Measurements from ENCODE around the gene SOCS1.
"Not testable (repeated sequence)": the region's sequence is repeated elsewhere in the genome, so short reads cannot be mapped to it uniquely, and the experiment has no call there.

Gene SOCS1

DNA sequence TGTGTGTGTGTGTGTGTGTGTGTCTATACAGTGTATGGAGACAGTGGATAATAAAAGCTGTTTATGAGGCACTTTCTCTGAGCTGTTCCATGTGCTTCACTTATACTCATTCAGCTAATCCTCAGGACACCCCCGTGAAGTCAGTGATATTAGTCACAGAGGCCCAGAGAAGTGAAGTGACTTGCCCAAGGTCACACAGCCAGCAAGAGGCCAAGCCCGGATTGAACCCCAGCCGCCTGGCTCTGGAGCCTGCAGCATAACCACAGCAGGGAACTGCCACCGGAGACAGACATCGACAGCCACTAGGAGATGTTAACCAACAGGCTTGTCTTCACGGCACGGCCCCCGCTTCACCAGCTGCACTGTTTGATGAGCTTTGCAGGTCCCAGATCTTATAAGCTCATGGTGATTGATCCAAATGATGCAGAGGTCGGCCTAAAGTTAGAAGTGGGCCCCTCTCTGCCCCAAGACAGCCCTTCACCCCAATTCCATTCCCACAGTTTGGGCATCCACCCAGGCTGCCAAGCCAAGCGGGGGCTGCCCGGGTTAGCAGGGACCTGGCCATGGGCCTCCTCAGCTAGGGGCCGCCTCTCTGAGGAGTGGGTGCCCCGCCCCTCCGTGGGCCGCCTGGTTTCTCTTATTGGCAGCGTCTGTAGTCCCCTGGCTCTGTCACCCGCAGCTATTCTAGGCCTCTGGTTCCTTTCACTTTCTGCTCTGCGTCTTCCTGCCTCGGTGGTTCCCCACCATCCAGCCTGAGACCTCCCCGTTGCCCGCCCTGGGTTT is 30.9 kb downstream of the SOCS1 start:
- DNase-seq (ENCODE audit: low read depth): no peak

DNA sequence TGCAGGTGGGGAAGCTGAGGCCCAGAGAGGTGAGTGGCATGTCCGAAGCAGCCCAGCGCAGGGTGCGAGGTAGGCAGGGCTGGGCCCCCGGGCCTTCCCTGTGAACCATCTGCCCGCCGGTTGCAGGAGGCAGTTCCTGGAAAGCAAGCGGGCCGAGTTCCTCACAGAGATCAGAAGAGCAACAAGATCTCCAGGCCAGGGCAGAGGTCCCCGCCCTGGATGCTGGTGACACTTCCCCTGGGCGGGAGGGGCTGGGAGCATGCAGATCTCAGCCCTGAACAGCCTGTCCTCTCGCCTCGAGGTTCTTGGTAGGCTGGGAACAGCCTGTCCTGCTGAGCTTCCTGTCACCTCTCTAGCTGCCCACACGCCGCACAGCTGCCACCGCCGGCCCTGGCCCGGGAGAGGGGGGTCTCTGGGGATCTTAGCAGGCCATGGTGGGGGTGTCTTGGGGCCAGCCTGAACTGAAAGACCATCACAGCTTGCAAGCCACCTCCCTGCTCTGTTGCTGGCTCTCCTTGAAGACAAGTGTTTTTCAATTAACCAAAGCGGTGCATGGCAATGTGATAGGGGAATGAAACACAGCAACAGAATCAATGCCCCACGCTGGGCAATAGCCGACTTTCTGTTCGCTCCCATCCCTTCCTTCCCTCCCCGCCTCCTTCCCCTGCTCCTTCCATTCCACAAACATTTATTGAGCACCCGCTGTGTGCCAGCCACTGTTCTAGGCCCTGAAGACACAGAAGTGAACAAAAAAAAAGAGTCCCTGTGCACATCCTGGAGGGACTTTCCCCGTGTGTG is 31.7 kb downstream of the SOCS1 start:
- DNase-seq (ENCODE audit: low read depth): no peak

DNA sequence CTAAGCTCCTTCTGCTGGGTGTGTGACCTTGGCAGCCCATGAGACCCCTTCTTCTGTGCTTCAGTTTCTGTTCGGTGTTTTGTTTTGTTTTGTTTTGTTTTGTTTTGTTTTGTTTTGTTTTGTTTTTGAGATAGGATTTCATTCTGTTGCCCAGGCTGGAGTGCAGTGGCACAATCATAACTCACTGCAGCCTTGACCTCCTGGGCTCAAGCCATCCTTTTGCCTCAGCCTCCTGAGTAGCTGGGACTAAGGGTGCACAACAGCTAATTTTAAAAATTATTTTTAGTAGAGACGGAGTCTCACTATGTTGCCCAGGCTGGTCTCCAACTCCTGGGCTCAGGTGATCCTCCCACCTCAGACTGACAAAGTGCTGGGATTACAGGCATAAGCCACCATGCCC is 35.5 kb downstream of the SOCS1 start:
- not testable (repeated sequence) for DNase-seq (ENCODE audit: low read depth)

DNA sequence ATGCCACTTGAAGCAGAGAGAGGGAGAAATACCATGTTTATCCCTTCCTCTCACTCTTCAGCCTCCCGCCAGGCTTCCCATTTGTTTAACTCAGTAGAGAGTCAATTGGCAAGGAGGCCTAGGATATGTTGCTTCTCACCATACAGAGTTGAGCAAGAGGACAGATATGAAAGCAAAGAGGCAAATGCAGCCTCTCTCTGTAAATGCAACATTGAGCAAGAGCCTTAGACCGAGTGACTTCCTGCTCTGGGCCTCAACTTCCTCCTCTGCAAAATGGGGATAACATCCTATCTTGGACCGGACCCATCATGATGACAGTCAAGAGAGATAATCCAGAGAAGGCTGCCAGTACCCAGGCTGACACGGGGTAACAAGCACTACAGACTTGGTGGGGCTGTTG is 36.8 kb downstream of the SOCS1 start:
- no peak for DNase-seq (ENCODE audit: low read depth)

DNA sequence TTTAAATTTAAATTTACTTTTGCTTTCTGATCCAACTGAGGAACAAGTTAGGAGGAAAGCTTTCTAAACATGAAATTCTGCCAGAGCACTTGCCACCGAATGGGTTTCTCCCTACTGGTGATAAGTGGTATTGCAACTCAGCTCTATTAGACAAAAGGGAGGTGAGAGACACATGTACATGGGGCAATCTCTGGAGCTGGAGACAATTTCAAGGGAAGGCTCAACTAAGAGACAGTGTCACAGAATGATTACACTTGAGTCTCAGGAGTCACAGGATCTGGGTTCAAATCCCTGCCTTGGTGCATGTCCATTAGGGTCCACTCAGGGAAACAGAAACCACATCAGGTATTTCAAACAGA is 37.4 kb downstream of the SOCS1 start:
- DNase-seq (ENCODE audit: low read depth): no peak

DNA sequence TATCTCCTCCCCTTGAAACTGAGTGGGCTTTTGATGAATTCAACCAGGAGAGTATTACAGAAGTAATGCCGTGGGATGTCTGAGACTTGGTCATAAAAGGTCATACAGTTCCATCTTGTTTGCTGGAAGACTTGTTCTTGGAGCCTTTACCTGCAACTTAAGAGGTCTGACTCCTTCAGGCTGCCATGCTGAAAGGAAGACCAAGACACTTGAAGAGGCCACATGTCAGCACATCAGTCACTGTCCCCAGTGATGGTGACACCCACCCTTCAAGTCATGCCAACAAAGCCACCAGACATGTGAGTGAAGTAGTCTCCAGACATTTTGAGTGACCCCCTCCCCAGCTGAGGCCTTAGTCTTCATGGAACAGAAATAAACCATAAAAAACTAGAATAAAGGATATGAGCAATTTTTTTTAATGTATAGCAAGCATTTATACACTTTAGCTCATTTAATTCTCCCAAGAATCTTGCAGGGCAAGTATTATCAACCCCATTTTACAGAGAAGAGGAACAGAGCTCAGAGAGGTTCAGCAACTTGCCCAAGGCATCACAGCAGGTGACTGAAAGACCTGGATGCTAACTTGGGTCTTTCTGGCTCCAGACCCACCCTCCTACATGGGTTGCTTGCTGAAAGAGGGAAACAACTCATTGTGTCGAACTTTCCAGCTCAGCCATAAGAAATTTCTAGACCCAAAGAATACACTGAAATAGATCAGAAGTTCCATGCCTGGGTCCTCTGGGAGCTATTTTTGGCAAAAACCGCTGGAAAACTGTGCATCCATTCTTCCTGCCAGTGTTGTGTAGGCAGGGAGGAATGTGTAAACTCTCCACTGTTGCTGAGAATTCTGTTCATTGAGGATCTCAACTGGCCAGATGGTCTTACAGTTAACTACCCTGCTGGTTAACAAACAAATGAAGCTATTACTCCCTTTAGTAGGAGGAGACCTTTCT is 38.1 kb downstream of the SOCS1 start:
- no peak for DNase-seq (ENCODE audit: low read depth)

DNA sequence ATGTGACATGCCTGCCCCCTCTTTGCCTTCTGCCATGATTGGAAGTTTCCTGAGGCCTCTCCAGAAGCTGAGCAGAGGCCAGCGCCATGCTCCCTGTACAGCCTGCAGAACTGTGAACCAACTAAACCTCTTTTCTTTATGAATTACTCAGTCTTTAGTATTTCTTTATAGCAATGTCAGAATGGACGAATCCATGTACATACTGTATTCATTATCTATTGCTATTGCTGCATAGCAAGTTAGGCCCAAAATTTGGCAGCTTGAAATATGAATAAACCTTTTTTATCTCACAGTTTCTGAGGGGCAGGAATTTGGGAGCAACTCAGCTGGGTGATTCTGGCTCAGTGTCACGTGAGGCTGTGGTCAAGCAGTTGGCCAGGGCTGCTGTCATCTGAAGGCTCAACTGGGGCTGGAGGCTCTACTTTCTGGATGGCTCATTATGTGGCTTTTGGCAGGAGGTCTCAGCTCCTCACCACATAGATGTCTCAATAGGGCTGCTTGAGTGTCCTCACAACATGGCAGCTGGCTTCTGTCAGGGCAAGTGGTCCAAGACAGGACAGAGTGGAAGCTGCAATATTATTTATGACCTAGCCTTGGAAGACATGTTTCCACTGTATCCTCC is 40.0 kb downstream of the SOCS1 start:
- no peak for DNase-seq (ENCODE audit: low read depth)

DNA sequence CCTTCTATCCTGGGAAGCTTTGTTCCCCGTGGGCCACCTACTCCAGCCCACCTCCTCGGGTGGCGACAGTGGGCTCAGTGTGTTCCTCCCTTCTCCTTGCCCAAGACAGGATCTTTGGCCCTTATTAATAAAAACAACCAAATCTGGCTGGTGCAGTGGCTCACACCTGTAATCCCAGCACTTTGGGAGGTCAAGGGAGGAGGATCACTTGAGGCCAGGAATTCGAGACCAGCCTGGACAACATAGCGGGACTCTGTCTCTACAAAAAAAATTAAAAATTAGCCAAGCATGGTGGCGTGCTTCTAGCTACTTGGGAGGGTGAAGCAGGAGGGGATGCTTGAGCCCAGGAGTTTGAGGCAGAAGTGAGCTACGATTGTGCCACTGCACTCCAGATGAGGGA is 42.2 kb downstream of the SOCS1 start:
- no peak for DNase-seq (ENCODE audit: low read depth)

DNA sequence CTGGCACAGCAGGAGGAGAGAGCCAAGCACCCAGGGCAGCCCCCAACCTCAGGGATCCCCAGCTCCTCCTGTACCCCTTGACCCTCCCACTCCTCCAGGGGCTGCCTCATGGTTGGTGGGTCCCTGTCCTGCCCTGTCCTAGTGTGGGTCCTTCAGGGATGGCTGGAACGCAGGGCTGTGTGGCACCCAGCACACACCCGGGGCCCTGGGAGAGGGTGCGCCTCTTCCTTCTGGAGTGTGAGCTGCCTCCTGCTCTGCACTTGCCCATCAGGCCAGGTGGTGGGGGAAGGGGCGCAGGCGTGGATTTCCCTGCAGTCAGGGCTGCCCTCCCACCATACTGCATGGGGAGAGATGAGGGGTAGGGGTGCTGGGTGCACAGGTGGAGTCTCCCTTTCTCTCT is 42.6 kb downstream of the SOCS1 start:
- DNase-seq (ENCODE audit: low read depth): no peak

DNA sequence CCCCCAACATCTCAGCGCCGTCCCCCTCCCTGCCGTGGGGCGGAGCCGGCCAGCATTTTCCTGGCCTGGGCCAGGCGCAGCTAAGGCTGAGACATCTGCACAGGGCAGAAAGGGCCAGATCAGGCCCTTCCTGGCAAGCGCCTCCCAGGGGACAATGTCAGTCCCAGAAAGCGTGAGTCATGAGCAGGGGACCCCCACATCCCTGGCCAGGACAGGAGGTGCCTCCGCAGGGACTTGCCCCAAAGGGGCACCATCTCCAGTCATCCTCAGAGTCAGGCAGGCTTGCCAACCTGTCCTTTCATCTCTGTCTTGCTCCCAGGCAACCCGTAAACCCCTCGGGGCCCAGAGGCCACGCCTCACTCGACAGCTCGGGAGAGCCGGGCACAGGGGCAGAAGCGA is 43.2 kb downstream of the SOCS1 start:
- no peak for DNase-seq (ENCODE audit: low read depth)

DNA sequence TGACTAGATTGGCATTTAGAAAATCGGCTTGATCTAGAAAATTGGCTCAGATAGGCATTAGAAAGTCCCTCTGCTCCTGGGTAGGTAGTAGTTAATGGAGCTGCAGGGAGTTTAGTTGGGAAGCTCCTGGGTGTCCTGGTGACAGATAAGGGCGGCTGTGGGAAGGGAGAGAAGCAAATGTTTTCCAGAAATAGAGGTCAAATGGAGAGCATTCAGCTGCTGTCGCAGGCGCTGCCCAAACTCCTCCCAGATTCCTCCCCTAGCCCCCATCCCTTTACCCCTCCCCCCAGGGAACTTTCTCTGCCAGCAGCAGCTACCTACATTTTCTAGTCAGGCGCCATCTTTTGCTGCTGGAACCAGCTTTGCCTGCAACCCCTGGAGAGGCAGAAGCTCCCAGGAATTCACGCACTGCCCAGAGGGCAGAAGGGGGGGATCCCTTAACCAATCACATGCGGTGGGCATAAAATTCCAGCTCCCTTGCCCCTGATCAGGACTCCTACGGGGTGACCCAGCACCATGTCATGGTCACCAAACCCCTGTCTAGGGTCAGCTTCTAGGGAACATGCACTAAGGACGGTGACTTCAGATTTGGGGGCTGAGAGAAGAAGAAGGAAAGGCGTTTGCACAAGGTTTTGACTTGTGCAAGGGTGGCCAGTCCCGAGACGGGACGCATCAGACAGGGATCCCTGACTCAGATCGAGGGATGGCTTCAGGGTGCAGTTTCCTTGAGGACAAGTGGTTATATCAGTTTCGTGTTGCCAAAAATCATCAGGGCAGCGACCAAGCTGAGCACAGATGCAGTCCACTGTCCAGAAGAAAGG is 43.8 kb downstream of the SOCS1 start:
- no peak for DNase-seq (ENCODE audit: low read depth)

DNA sequence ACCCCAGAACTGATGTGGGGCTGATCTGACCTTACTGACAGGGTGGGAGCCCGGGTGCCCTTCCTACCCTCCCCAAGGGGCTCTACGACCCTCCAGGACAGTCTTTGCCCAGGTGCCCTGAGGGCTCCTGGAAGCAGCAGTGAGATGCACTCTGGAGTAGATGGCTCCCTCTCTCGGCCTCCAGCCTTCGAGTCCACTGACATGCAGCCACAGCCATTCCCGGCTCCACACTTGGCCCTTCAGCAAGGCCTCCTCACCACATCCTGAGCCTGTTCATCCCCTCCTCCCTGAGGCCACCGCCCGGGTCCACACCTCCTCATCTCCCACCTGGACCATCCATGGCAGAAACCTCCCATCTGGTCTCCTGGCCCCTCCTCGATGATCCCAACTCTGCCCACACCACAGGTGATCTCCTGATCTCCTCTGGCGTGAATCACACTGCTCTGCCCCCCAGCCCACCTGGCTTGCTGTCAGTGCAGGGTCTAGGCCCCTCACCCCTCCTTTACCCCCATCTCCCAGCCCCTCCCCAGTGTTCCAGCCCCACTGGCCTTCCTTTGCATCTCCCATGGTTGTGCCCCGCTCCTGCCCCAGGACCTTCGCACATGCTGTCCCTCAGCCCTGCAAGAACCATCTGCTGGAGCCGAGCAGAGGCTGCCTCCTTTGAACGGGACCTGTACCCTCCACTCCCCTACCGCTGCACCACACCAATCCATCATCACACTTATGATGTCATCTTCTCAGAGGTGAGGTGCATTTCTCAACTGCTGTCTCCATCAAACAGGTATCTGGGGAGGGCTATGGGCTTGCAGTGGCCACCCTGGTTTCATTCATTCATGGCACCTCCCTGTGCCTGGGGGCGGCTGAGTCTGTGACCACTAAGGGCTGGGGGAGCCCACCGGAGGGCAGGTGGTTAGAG is 44.7 kb downstream of the SOCS1 start:
- DNase-seq (ENCODE audit: low read depth): no peak

DNA sequence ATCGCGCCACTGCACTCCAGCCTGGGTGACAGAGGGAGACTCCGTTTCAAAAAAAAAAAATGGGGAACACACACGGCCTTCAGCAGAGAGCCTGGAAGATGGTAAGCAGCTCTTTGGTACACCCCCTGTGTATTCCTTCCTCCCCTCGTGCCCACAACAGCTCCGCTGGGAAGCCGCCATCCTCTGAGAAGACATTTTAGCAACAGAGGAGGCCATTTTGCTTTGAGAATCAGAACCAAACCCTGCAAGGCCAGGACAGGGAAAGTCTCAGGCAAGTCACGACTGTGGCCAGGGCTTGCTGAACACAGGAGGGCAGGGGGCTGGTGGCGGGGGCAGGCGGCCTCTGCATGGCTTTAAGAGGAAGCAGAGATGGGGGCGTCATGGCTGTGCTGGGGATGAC is 45.7 kb downstream of the SOCS1 start:
- DNase-seq (ENCODE audit: low read depth): no peak

DNA sequence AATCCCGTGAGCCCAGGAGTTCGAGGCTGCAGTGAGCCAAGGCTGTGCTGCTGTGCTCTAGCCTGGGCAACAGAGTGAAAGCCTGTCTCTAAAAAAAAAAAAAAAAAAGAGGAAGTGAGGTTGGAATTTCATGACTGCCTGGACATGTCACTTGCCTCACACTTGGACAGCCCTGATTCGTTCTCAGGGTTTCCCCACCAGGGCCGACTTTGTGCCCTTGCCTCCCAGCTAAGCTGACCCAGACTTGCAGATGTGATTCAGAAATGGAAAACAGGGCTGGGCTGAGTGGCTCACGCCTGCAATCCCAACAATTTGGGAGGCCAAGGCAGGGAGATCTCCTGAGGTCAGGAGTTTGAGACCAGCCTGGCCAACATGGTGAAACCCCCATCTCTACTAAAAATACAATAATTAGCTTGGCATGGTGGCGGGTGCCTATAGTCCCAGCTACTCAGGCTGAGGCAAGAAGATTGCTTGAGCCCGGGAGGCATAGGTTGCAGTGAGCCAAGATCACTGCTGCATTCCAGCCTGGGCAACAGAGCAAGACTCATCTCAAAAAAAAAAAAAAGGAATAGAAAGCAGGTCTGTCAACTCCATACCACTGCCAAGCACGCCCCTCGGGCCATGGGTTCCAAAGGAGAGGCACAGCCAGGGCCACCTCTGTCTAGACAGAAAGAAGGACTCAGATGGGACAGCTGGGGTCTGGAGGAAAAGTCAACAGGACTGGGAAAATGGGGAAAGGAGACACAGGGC is 46.9 kb downstream of the SOCS1 start:
- DNase-seq (ENCODE audit: low read depth): no peak

DNA sequence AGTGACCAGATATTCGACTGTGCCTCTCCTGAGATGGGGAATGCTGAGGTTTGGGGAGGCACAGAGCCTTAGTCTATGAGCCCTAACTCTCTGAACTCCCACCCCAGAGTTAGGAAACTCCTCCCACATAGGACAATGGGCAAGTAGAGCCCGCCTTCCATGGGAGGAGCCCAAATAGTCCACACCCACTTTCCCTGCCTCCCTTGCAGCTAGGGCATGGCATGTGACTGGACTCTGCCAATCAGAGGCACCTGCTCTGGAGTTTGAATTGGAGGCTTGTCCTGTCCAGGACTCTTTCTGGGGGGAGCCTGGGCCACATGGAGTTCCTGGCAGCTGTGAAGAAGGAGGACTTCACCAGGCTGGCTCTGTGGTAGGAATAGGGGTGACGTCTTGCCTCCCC is 48.4 kb downstream of the SOCS1 start:
- no peak for DNase-seq (ENCODE audit: low read depth)

DNA sequence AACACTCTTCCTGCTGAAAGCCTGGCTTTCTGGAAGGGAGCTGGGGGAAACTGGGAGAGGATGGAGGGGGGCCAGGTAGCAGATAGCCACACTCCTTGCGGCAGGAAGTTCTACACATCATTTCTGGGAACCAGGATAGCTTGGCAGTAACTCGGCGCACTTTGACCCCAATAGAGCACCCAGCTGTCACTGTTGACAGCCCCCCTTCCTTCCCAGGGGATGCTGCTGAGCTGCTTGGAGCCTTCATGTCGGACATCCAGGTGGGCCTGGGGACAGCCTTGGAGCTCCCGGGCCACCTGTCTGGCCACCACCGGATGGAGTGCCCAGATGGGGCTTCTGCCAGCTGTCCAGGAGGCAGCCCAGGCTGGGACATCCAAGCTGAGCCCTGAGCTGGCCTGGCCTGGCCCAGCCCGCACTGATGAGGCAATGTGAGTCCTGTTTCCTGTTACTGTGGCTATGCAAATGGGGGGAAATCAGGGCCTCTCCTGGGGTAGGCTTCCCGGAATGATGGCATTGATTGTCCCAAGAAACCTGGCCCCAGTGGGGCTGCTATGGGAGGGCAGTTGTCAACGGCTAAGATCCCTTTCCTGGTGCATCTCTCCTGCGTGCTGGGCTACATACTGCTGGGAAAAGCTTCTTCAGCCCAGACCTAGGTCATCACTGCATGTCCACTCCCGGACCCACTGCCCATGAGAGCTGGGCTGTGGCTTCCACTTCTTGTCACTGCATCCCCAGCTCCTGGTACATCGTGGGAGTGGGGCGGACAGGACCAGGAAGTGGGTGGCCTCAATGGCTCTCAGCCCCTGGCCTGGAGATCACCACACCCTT is 50.0 kb downstream of the SOCS1 start:
- DNase-seq (ENCODE audit: low read depth): no peak

DNA sequence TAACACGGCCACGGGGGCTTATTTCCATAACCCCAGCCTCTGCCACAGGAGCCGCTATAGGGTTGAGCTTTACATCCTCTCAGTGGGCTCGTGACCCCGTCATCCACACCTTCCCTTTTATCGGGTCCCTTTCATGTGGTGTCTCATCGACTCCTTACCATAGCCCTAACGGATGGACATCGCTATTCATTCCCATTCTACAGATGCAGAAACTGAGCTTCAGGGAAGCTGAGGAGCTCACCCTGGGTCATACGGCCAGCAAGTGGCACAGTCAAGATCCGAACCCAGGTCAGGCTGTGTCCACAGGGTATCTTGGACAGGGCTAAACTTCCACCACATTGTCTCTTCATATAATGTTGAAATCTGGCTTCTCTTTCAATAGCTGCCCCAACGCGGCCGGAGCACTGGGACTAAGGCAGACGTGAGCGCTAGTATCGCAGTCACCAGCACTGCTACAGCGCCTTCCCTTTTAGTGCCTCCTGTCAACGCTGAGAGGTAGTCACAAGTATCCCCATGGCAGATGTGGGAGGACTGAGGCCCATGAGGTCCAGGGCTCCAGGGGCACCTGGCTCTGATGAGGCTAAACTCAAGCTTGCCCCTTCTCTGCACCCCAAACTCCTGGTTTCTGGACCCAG is 50.8 kb downstream of the SOCS1 start:
- DNase-seq (ENCODE audit: low read depth): no peak

DNA sequence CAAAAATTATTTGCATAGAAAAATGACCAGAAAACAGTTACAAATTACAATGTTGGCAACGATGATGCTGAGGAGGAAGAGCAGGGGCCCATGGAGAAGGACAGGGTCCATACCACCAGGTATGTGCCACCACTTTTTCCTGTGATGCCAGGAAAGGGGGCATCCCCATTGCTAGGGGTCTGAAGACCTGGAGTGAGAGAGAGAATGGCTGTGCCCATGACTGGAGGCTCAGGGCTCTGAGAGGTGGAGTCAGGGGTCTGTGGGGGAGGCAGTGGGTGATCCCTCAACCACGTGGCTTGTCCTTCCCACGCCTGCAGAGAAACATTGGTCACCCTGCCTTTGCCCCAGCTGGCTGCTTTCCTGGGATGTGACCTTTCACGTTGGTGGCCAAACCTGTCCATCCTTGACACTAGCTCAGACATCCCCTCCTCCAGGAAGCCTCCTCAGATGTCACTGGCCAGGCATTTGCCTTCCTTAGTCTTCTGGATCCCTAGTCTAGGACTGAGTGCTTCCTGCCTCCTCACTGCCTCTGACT is 51.4 kb downstream of the SOCS1 start:
- DNase-seq (ENCODE audit: low read depth): no peak
